AG04449 (cell line): ENCODE measurements around the gene C1QC.

Experiments used
- CTCF ChIA-PET: fragments of 350-600 bp; formaldehyde crosslinking; extraction: SDS; loops from one replicate; lab custom pipeline; 2021; ENCODE audit warnings: antibody characterized with exemption; lab: Yijun Ruan, JAX
- POLR2A ChIA-PET: fragments of 400-600, 350-600 bp; formaldehyde crosslinking; extraction: SDS; loops from one replicate; lab custom pipeline; 2020; ENCODE audit warnings: antibody characterized with exemption, inconsistent platforms; lab: Yijun Ruan, JAX
- DNase-seq: peaks from one replicate; pipeline ENCODE4 v3.0.0-alpha.2; 2010; ENCODE audit warnings: low read depth, low spot score
- H3K4me3 ChIP-seq: 2 replicates; pipeline ENCODE4 v1.5.1; 2011; ENCODE audit warnings: low read depth, mild to moderate bottlenecking, control low read depth, low read length
- CTCF ChIP-seq: IDR thresholded peaks from one replicate; pipeline ENCODE4 v1.5.1; 2011; ENCODE audit warnings: mild to moderate bottlenecking, moderate library complexity, low read length, control low read depth, inconsistent platforms; ENCODE audit not compliant: insufficient read depth; ENCODE audit errors: missing control alignments

C1QC gene

DNA sequence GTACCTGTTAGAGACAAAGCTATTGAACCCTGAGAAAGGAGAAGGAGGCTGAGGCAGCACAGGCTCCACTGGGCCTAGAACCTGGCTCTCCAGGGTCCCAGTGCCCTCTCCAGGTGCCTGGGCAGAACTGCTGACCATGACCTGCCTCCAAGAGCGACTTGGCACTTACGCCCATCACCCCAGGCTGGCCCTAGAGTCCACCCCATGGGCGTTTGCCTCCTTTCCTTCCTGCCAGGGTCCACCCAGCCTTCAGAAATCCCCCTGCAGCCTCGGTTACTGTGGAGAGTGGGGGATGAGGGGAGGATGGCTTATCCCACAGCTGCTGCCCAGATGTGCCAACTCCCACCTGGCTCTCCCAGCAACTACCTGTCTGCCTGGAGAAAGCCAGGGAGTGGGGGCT is 21.7 kb upstream of the C1QC start:
- ChIA-PET POLR2A (no interaction called here), CTCF (interaction anchor here (0.8 to 1.7 kb wide), 3 partner anchors 12 to 205 kb away, joined by 3 to 6 read pairs (median 3); no protein-coding TSS in a partner anchor)
- H3K4me3 ChIP-seq, result no peak overlapping the region
- DNase-seq, result no peak
- no peak for TF ChIP-seq CTCF

DNA sequence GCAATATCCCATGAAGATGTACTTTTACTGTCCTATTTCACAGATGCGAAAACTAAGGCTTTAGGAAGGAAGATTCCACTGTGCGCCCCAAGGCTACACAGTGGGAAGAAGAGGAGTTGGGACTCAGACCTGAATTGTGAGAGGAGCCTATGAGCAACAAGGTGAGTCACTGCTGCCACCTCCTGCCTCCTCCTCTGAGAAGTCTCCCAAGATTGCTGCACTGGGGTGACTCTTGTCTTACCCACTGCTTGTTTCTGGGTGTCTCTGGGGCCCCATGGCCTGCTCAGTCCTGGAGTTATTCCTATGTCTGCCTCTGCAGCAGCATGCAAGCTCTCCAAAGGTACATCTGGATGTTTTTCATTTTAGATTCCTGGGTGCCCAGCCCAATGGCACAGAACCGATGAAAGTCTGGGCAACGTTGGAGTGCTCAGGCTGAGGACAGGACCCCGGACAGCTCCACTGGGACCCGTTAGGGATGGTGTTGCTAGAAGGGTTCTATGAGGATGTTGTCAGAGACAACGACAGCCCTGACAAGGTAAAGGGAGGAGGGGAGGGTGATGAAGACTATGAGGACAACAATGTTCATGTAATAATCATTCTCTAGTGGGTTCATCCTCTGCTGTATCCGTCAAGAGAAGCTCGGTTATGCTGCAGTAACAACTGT is 18.0 kb upstream of the C1QC start:
- TF ChIP-seq CTCF, result no peak
- ChIA-PET CTCF (no interaction called here), POLR2A (no interaction called here)
- no peak overlapping the region for H3K4me3 ChIP-seq
- DNase-seq, result no peak

DNA sequence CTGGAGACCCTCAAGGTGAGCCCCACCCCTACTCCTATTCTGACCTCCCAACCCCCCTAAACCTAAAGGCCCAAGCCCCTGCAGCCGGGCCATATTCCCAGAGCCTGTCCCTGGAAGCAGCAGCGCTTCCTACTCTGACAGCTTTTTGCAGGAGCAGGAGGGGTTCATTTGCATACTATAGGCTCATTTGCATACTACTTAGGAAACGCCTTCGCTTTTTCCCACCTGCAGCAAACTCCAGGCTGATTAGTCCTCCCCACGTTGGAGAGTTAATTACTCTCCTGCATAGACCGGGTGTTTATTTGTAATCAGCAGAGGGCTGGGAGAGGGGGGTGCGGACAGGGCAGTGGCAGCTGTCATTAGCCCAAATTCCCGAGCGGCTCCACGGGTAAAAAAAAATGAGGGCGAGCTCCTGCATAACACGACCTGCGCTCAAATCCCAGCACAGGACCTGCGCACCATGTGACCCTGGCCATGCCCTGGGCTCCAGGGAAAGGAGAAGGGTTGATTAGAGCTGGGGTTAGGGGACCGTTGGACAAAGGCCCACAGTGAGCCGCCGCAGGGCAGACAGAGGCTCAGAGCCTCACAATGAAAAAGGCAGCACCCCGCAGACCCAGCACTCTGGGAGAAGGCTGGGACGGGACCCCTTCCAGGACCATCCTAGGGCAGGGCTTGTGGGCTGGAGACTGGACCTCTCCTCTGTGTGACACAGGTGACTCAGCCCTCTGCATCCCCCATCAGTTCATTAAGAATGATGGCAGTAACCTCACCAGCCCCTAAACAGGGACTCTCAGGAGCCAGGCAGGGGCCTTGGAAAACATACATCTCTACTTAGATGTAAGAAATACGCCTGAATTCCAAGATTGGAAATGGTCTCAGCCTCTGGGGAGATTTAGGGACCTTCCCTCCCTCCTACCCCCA is 16.9 kb upstream of the C1QC start:
- POLR2A ChIA-PET, result no interaction called here
- DNase-seq, result no peak
- CTCF ChIA-PET, result interaction anchor here (0.9 to 1.4 kb wide), 2 partner anchors 15 to 16 kb away, joined by 3 to 5 read pairs; no protein-coding TSS in a partner anchor
- H3K4me3 ChIP-seq, result no peak overlapping the region
- TF ChIP-seq CTCF, result no peak

- no peak for DNase-seq
- TF ChIP-seq CTCF, result no peak
- ChIA-PET POLR2A (no interaction called here), CTCF (interaction anchor here (1.4 kb wide), 1 partner anchor 14 kb away, joined by 5 read pairs; no protein-coding TSS in a partner anchor)
- no peak overlapping the region for H3K4me3 ChIP-seq
Observed at GRCh38 chr1:22627331-22627730, 16.1 kb upstream of the C1QC start.

DNA sequence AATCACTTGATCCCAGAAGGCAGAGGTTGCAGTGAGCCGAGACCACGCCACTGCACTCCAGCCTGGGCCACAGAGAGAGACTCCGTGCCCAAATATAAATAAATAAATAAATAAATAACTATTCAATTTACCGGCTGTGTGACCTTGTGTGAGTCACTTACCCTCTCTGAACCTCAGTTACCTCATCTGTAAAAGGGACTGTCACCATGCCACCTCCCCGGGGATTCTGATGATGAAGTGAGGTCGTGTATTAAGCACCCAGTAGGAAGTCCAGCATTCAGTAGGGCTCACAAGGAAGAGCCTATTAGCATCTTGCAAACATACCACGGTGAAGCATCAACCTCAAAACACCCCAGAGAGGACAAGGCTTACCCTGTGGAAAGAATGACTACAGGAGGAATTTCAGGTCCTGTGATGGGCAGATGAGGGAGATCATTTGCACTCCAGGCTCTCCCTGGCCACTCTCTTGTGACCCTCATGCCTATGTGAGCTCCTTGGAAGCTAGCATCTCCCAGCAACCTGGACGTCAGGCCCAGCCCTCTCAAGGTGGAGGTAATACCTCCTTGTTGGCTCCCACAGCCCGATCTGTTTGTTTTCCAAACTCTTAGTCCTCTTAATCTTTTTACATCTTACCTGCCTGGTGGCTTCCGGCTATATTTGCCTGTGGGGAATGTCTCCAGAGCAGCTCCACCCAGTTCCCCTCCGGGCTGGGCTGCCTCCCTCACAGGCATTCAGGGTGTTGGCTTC is 14.6 kb upstream of the C1QC start:
- H3K4me3 ChIP-seq, result no peak overlapping the region
- TF ChIP-seq CTCF, result no peak
- DNase-seq, result no peak
- ChIA-PET POLR2A (no interaction called here), CTCF (interaction anchor here (1.2 to 1.4 kb wide), 2 partner anchors 11 to 12 kb away, joined by 3 to 6 read pairs; no protein-coding TSS in a partner anchor)
